ENCODE results near the gene ZNF714. TPM values are rescaled to one million over a fixed set of nuclear protein-coding genes. Genes with fewer than 3 reads are reported as not detected.

Gene ZNF714
- total and polyA plus RNA-seq, 10 of the 15 experiments (the other 5 are each of a cell fraction or from before 2014, with no cell fraction given) = 4.9 to 13.2 (median 9.1) TPM

GRCh38 chr19:21128901-21129698, 47.1 kb downstream of the ZNF714 start:
- Histone ChIP-seq H3K36me3 (ENCODE audit: control insufficient read depth in 2 of 2, insufficient read depth in 2 of 2, low read length in 1 of 2) (no peaks in the 10 kb centered on the region), H3K4me3 (no peak overlapping the region), H3K79me2 (ENCODE audit: control insufficient read depth, insufficient read depth, low read length) (no peaks in the 10 kb centered on the region), H3K27ac (ENCODE audit: control insufficient read depth, insufficient read depth) (no peak overlapping the region), H3K4me2 (ENCODE audit: control insufficient read depth, insufficient read depth) (no peak overlapping the region), H3K9me3 (replicated peaks; ENCODE audit: control insufficient read depth, insufficient read depth, low read length) (no peaks in the 10 kb centered on the region), H4K20me1 (ENCODE audit: control insufficient read depth, insufficient read depth) (no peaks in the 10 kb centered on the region), H2AFZ (ENCODE audit: control insufficient read depth, low read depth, low read length) (no peak overlapping the region), H3K27me3 (replicated peaks in 1 of 2; ENCODE audit: control insufficient read depth in 2 of 2, insufficient read depth in 2 of 2, low read length in 1 of 2) (no peaks in the 10 kb centered on the region), H3K9ac (ENCODE audit: control insufficient read depth, insufficient read depth, low read length) (no peak overlapping the region), H3K4me1 (ENCODE audit: control insufficient read depth, insufficient read depth, low read length) (no peaks in the 10 kb centered on the region)
- intact Hi-C loops (cut with micrococcal nuclease; ENCODE audit: unreplicated experiment) (no loop called here), in situ Hi-C loops (cut with MboI) (no loop called here)
- ChIA-PET RAD21 (ENCODE audit: unreplicated experiment) (no interaction called here), POLR2A (no interaction called here), SMC1A (ENCODE audit: uncharacterized antibody, unreplicated experiment) (interaction anchor here (1.2 kb wide), 1 partner anchor 13 kb away, joined by 3 read pairs; the partner anchor contains the start of gene ZNF431), CTCF (no interaction called here)
- no TSS peak for BruUV-seq (replicated peaks)
- no peak for FAIRE-seq
- no peak for ATAC-seq
- TF ChIP-seq RELA (IDR thresholded peaks at IDR 0.05; ENCODE audit: borderline replicate concordance, partially characterized antibody) (no peak), CHD4 (IDR thresholded peaks at IDR 0.05) (no peak), PBX3 (IDR thresholded peaks at IDR 0.05; ENCODE audit: insufficient replicate concordance, low read depth, low read length) (no peak), JUND (IDR thresholded peaks at IDR 0.05; ENCODE audit: low read depth, low read length) (no peak), SUZ12 (IDR thresholded peaks at IDR 0.05; ENCODE audit: unreplicated experiment) (no peak), MEF2B (IDR thresholded peaks at IDR 0.05; ENCODE audit: partially characterized antibody, poor library complexity, severe bottlenecking) (no peak), GABPA (IDR thresholded peaks at IDR 0.05; ENCODE audit: low read depth) (no peak), ZNF274 (IDR thresholded peaks at IDR 0.05; ENCODE audit: insufficient read depth, insufficient read length) (no peak), EED (IDR thresholded peaks at IDR 0.05; ENCODE audit: low read depth) (no peak), ZNF384 (IDR thresholded peaks at IDR 0.05; ENCODE audit: borderline replicate concordance, low read depth, low read length) (no peak), SIN3A (IDR thresholded peaks at IDR 0.05; ENCODE audit: low read depth, low read length) (no peak), MXI1 (IDR thresholded peaks at IDR 0.05; ENCODE audit: low read depth, low read length) (no peak), FOS (IDR thresholded peaks at IDR 0.05; ENCODE audit: borderline replicate concordance, extremely low read depth, insufficient read length) (no peak), TBL1XR1 (IDR thresholded peaks at IDR 0.05; ENCODE audit: low read depth, low read length) (no peak), CHD2 (IDR thresholded peaks at IDR 0.05; ENCODE audit: borderline replicate concordance, low read depth, low read length) (no peak), EP300 (IDR thresholded peaks at IDR 0.05; ENCODE audit: borderline replicate concordance in 1 of 2, control insufficient read depth in 1 of 2, low read depth in 2 of 2, low read length in 2 of 2) (no peak), ZNF217 (IDR thresholded peaks at IDR 0.05) (no peak), SREBF1 (IDR thresholded peaks at IDR 0.05; ENCODE audit: low read length) (no peak), POLR2AphosphoS5 (IDR thresholded peaks at IDR 0.05; ENCODE audit: low read length) (no peak)
- DNase-seq (ENCODE audit: low read depth, low spot score) = no peak
- 63% methylated on average over 6 of the region's 6 CpGs for WGBS (ENCODE audit: insufficient coverage, insufficient replicate concordance, low lambda C conversion rate, missing lambda C conversion rate)
